Measurements from ENCODE around the gene GFM1.

DNA sequence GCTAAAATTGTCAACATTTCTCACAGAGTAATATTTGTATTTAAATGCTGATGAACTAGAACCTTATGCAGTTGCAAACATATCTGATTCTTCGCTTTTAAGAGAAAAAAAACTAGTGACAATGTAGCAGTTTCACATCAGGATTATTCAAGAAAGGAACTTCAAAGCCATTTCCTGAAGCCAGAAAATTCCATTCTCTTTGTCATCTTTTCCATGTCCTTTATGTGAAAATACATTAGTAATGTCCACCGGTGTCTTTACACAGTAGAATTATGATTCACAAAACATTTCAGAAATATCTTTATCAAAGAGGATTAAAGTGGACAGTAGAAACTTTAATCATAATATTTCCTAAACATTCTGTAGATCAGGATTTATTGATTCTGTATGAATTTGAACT is 40.8 kb downstream of the GFM1 start:
- TF ChIP-seq, protein P1, sequence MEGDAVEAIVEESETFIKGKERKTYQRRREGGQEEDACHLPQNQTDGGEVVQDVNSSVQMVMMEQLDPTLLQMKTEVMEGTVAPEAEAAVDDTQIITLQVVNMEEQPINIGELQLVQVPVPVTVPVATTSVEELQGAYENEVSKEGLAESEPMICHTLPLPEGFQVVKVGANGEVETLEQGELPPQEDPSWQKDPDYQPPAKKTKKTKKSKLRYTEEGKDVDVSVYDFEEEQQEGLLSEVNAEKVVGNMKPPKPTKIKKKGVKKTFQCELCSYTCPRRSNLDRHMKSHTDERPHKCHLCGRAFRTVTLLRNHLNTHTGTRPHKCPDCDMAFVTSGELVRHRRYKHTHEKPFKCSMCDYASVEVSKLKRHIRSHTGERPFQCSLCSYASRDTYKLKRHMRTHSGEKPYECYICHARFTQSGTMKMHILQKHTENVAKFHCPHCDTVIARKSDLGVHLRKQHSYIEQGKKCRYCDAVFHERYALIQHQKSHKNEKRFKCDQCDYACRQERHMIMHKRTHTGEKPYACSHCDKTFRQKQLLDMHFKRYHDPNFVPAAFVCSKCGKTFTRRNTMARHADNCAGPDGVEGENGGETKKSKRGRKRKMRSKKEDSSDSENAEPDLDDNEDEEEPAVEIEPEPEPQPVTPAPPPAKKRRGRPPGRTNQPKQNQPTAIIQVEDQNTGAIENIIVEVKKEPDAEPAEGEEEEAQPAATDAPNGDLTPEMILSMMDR (IDR thresholded peaks at IDR 0.05) = no peak
- no peak for TF ChIP-seq POLR2A (IDR thresholded peaks at IDR 0.05)
